Measurements from ENCODE around the gene HLA-DRA. TPM values are rescaled to one million over a fixed set of nuclear protein-coding genes. Genes with fewer than 3 reads are reported as not detected.

HLA-DRA gene
- total and polyA plus RNA-seq, 9 of the 15 experiments (the other 6 are each of a cell fraction or from before 2014, with no cell fraction given) = 0.18 to 1.8 (median 0.41) TPM; not detected in 4

- H2AFZ ChIP-seq (ENCODE audit: low read depth, low read length) = no peak overlapping the region
- no peaks in the 10 kb centered on the region for H4K20me1 ChIP-seq (replicated peaks; ENCODE audit: control insufficient read depth, insufficient read depth, low read length)
- no peak overlapping the region for H3K4me3 ChIP-seq
- in situ Hi-C loops (cut with MboI) = no loop called here
- no TSS peak for BruUV-seq (replicated peaks)
- no peaks in the 10 kb centered on the region for H3K4me1 ChIP-seq (replicated peaks in 1 of 2; ENCODE audit: control insufficient read depth in 2 of 2, insufficient read depth in 2 of 2, low read length in 2 of 2)
- no peaks in the 10 kb centered on the region for H3K9me1 ChIP-seq (ENCODE audit: control insufficient read depth, insufficient read depth, low read length)
- H3K27me3 ChIP-seq (ENCODE audit: control insufficient read depth in 2 of 2, insufficient read depth in 2 of 2, low read length in 2 of 2) = peaks cover 0 to 4% of the 10 kb centered on the region in 2 experiments; a peak in 2 of 5 replicates
- no peak for DNase-seq (ENCODE audit: extremely low read depth in 1 of 4, low spot score in 3 of 4)
- H3K27ac ChIP-seq (ENCODE audit: extremely low read depth, low read depth, low read length) = no peak overlapping the region
- H3K9me3 ChIP-seq (replicated peaks; ENCODE audit: control insufficient read depth, insufficient read depth, low read depth, low read length) = no peaks in the 10 kb centered on the region
- no peak overlapping the region for H3K4me2 ChIP-seq (ENCODE audit: insufficient read depth, low read length)
- POLR2A ChIA-PET = no interaction called here
- no peaks in the 10 kb centered on the region for H3K79me2 ChIP-seq (ENCODE audit: control insufficient read depth, insufficient read depth, low read length)
- CTCF ChIA-PET (ENCODE audit: low intra/inter-chr PET ratio) = no interaction called here
- 9% methylated on average over 13 of the region's 13 CpGs for whole genome bisulfite sequencing (ENCODE audit: insufficient coverage, low coverage, missing lambda C conversion rate)
- intact Hi-C loops (cut with micrococcal nuclease) = no loop called here
- FAIRE-seq = no peak
- H3K9ac ChIP-seq (ENCODE audit: insufficient read depth in 1 of 2, low read depth in 2 of 2, low read length in 2 of 2) = no peak overlapping the region
- peak; percentile 58 for ATAC-seq
- H3K36me3 ChIP-seq (ENCODE audit: control insufficient read depth, insufficient read depth, low read length) = no peaks in the 10 kb centered on the region
- TF ChIP-seq MLLT1 (IDR thresholded peaks at IDR 0.05) (no peak), PCBP1 (IDR thresholded peaks at IDR 0.05; ENCODE audit: low read depth, low read length, poor library complexity, severe bottlenecking) (no peak), ZNF395 (CRISPR knock-in tag; IDR thresholded peaks at IDR 0.05) (peak; percentile 27; the same call in 1 of the 2 replicates), POLR2H (tag; IDR thresholded peaks at IDR 0.05; ENCODE audit: low read depth) (peak; percentile 64; the same call in 1 of the 2 replicates), ZNF584 (CRISPR knock-in tag; IDR thresholded peaks at IDR 0.05; ENCODE audit: low read depth) (peak; percentile 94), ATF4 (CRISPR knock-in tag; IDR thresholded peaks at IDR 0.05) (peak; percentile 56; the same call in 1 of the 2 replicates), ZNF589 (CRISPR knock-in tag; IDR thresholded peaks at IDR 0.05; ENCODE audit: low read depth) (peak; percentile 95), CTCF (IDR thresholded peaks at IDR 0.05 in 2 of 3, conservative IDR thresholded peaks at IDR 0.05 in 1 of 3; ENCODE audit: insufficient read depth in 2 of 3, low read depth in 1 of 3, low read length in 3 of 3) (peak in 2 of 3 experiments; percentile 18 to 33; a peak in 2 of 6 replicates), MAFG (tag; conservative IDR thresholded peaks at IDR 0.05) (0 out of 2 replicates have a peak, but pooled peaks have one; percentile 14), E4F1 (CRISPR knock-in tag; IDR thresholded peaks at IDR 0.05; ENCODE audit: borderline replicate concordance) (no peak), ZNF175 (CRISPR knock-in tag; IDR thresholded peaks at IDR 0.05; ENCODE audit: low read depth) (peak; percentile 89)
These were observed 35.9 kb downstream of the HLA-DRA start for GRCh38 chr6:32475392-32476206.
